T-cell (primary cell): ENCODE results near the gene FLVCR2. TPM values are rescaled to one million over a fixed set of nuclear protein-coding genes. Genes with fewer than 3 reads are reported as not detected.

Source experiments
- ATAC-seq, 4 experiments: fragments of 200-7000 bp in 3 of 4; fragments of 150-1000 bp in 1 of 4; cut with Tn5 transposase; replicated peaks in 1 of 4; 1 replicate in 3 of 4; 2 replicates in 1 of 4; pipeline ENCODE4 v1.10.0; 2021; ENCODE audit warnings: moderate library complexity in 3 of 4, mild to moderate bottlenecking in 2 of 4, moderate number of reproducible peaks in 1 of 4
- CTCF ChIA-PET, 2 donors: fragments of 300-600 bp; sonication (Branson Sonifier 250); formaldehyde crosslinking; loops; one replicate each; lab custom pipeline; 2022; ENCODE audit warnings: antibody characterized with exemption in 2 of 2; lab: Charles Lee
- POLR2A ChIA-PET, 2 donors: fragments of 300-600 bp; sonication (Branson Sonifier 250); formaldehyde crosslinking; loops; one replicate each; lab custom pipeline; 2022; ENCODE audit warnings: antibody characterized with exemption in 2 of 2; lab: Charles Lee
- DNase-seq, 35 experiments: peaks; one replicate each; pipeline versions ENCODE4 v3.0.0 to v3.0.0-alpha.2; 2013 to 2023
- H3K27ac ChIP-seq: one replicate; pipeline ENCODE4 v1.5.1; 2013; ENCODE audit warnings: low read length
- H3K27me3 ChIP-seq, 2 experiments: replicated peaks in 1 of 2; 1 replicate in 1 of 2; 2 replicates in 1 of 2; pipeline versions ENCODE4 v1.6.1 to v1.7.0; 2013; ENCODE audit warnings: low read length in 1 of 2, mixed read lengths in 1 of 2; ENCODE audit not compliant: control insufficient read depth in 2 of 2, insufficient read depth in 2 of 2; ENCODE audit errors: extremely low read depth in 1 of 2
- H3K36me3 ChIP-seq, 2 donors: 1 replicate in 1 of 2; 2 replicates in 1 of 2; pipeline versions ENCODE4 v1.6.1 to v1.7.0; 2013; ENCODE audit warnings: low read length in 1 of 2; ENCODE audit not compliant: control insufficient read depth in 2 of 2, insufficient read depth in 1 of 2; ENCODE audit errors: extremely low read depth in 1 of 2
- H3K4me1 ChIP-seq, 2 experiments: 1 replicate in 1 of 2; 2 replicates in 1 of 2; pipeline versions ENCODE4 v1.6.1 to v1.7.0; 2013; ENCODE audit warnings: low read length in 2 of 2, mixed read lengths in 1 of 2; ENCODE audit not compliant: insufficient read depth in 2 of 2, control insufficient read depth in 1 of 2; ENCODE audit errors: extremely low read depth in 1 of 2
- H3K4me3 ChIP-seq, 2 donors: 1 replicate in 1 of 2; 2 replicates in 1 of 2; pipeline versions ENCODE4 v1.5.1 to v1.7.0; 2013; ENCODE audit warnings: mild to moderate bottlenecking in 2 of 2, low read length in 1 of 2, moderate library complexity in 1 of 2; ENCODE audit not compliant: control insufficient read depth in 1 of 2; ENCODE audit errors: extremely low read depth in 1 of 2
- H3K9me3 ChIP-seq: 2 replicates; pipeline ENCODE4 v1.7.0; 2013
- H3K27ac Mint-ChIP-seq, 2 donors: one replicate each; pipeline ENCODE4 v1.8.0; 2020 to 2021; ENCODE audit warnings: mild to moderate bottlenecking in 2 of 2, mixed read lengths in 2 of 2
- H3K27me3 Mint-ChIP-seq, 2 donors: one replicate each; pipeline ENCODE4 v1.8.0; 2021 to 2022; ENCODE audit warnings: mixed read lengths in 2 of 2
- H3K36me3 Mint-ChIP-seq: one replicate; pipeline ENCODE4 v1.8.0; 2021; ENCODE audit warnings: mixed read lengths
- H3K4me1 Mint-ChIP-seq, 3 donors: one replicate each; pipeline ENCODE4 v1.8.0; 2020 to 2022; ENCODE audit warnings: mixed read lengths in 3 of 3, mild to moderate bottlenecking in 1 of 3
- H3K4me3 Mint-ChIP-seq, 3 donors: one replicate each; pipeline ENCODE4 v1.8.0; 2020 to 2022; ENCODE audit warnings: mild to moderate bottlenecking in 3 of 3, mixed read lengths in 3 of 3, moderate library complexity in 3 of 3
- H3K9me3 Mint-ChIP-seq, 3 donors: one replicate each; pipeline ENCODE4 v1.8.0; 2020 to 2022; ENCODE audit warnings: mixed read lengths in 3 of 3
- WGBS: methylation state at CpG from one replicate; pipeline ENCODE4 v1.1.5; 2013; ENCODE audit warnings: missing lambda C conversion rate; ENCODE audit not compliant: insufficient coverage; 5-methylcytosine and 5-hydroxymethylcytosine counted together
- total RNA-seq, 35 experiments: library from RNA in 6 of 35; stranded (reverse) in 6 of 35; fragments of 120-200 nt in 1 of 35; gene quantifications; one replicate each; pipeline versions ENCODE4 v1.2.1 to v1.2.4 and lab custom pipeline; 2013 to 2026

The FLVCR2 gene
- total RNA-seq, 5 donors from 2014 or later (not counting 1 experiment from before 2014, with no cell fraction given) = 1.1 to 7.1 (median 3.1) TPM

- H3K36me3 ChIP-seq = peaks cover 0 to 22% of the 10 kb centered on the region in 2 donors
- no peak overlapping the region for H3K27ac ChIP-seq
- POLR2A ChIA-PET = no interaction called here
- H3K27ac Mint-ChIP-seq = peak overlapping the region in 1 of 2 donors; percentile 66
- H3K4me3 ChIP-seq = no peak overlapping the region
- H3K9me3 ChIP-seq = no peaks in the 10 kb centered on the region
- no peaks in the 10 kb centered on the region for H3K27me3 Mint-ChIP-seq
- no peaks in the 10 kb centered on the region for H3K9me3 Mint-ChIP-seq
- no peaks in the 10 kb centered on the region for H3K27me3 ChIP-seq
- 72% methylated on average over 3 of the region's 7 CpGs for WGBS
- DNase-seq (no peak), ATAC-seq (no peak)
- H3K4me1 ChIP-seq = peaks cover 0 to 23% of the 10 kb centered on the region in 2 experiments
- CTCF ChIA-PET = no interaction called here
- H3K36me3 Mint-ChIP-seq = peaks cover 21% of the 10 kb centered on the region
- no peak overlapping the region for H3K4me3 Mint-ChIP-seq
- peaks cover 7 to 30% (median 19%) of the 10 kb centered on the region in 3 donors for H3K4me1 Mint-ChIP-seq
Measured at GRCh38 chr14:75551021-75551420, 27.4 kb upstream of the FLVCR2 start.

GRCh38 chr14:75553157-75553556, 25.3 kb upstream of the FLVCR2 start:
- 85% methylated on average over 3 of the region's 6 CpGs for WGBS
- ATAC-seq = no peak

GRCh38 chr14:75553761-75554364, 24.6 kb upstream of the FLVCR2 start:
- Mint-ChIP-seq H3K4me1 (peaks cover 7 to 21% (median 16%) of the 10 kb centered on the region in 3 donors), H3K4me3 (no peak overlapping the region), H3K9me3 (no peaks in the 10 kb centered on the region), H3K27me3 (no peaks in the 10 kb centered on the region), H3K36me3 (peaks cover 2% of the 10 kb centered on the region), H3K27ac (no peak overlapping the region)
- Histone ChIP-seq H3K4me3 (no peak overlapping the region), H3K27me3 (no peaks in the 10 kb centered on the region), H3K4me1 (peaks cover 0 to 18% of the 10 kb centered on the region in 2 experiments), H3K27ac (no peak overlapping the region), H3K36me3 (no peaks in the 10 kb centered on the region), H3K9me3 (no peaks in the 10 kb centered on the region)
- ChIA-PET CTCF (interaction anchor here in 1 of 2 donors (0.5 kb wide), 1 partner anchor 47 kb away, joined by 3 read pairs; no protein-coding TSS in a partner anchor), POLR2A (interaction anchor here in 1 of 2 donors (0.6 kb wide), 1 partner anchor 12 kb away, joined by 3 read pairs; no protein-coding TSS in a partner anchor)
- WGBS = no CpG with 5 or more reads among the region's 4 CpGs
- no peak for ATAC-seq
- no peak for DNase-seq

More at GRCh38 chr14:75553157-75553556, 25.3 kb upstream of the FLVCR2 start:
- no peaks in the 10 kb centered on the region for H3K9me3 ChIP-seq
- no peak overlapping the region for H3K4me3 ChIP-seq
- H3K4me1 ChIP-seq = peaks cover 0 to 19% of the 10 kb centered on the region in 2 experiments
- Mint-ChIP-seq H3K27ac (no peak overlapping the region), H3K4me3 (no peak overlapping the region), H3K36me3 (peaks cover 8% of the 10 kb centered on the region), H3K9me3 (no peaks in the 10 kb centered on the region), H3K27me3 (no peaks in the 10 kb centered on the region), H3K4me1 (peaks cover 7 to 27% (median 19%) of the 10 kb centered on the region in 3 donors)
- no peak overlapping the region for H3K27ac ChIP-seq
- CTCF ChIA-PET = interaction anchor here (0.9 to 1.3 kb wide), 2 partner anchors 18 to 21 kb away, joined by 3 to 4 read pairs; no protein-coding TSS in a partner anchor
- H3K36me3 ChIP-seq = peaks cover 0 to 3% of the 10 kb centered on the region in 2 donors
- POLR2A ChIA-PET = no interaction called here
- no peaks in the 10 kb centered on the region for H3K27me3 ChIP-seq
- DNase-seq = no peak

- CTCF ChIA-PET = interaction anchor here in 1 of 2 donors (0.5 kb wide), 1 partner anchor 46 kb away, joined by 3 read pairs; no protein-coding TSS in a partner anchor
- no peak overlapping the region for H3K4me3 ChIP-seq
- Mint-ChIP-seq H3K36me3 (peaks cover 2% of the 10 kb centered on the region), H3K27me3 (no peaks in the 10 kb centered on the region), H3K4me3 (no peak overlapping the region), H3K27ac (no peak overlapping the region), H3K4me1 (peaks cover 7 to 17% (median 12%) of the 10 kb centered on the region in 3 donors), H3K9me3 (no peaks in the 10 kb centered on the region)
- H3K9me3 ChIP-seq = no peaks in the 10 kb centered on the region
- no peak for ATAC-seq
- H3K4me1 ChIP-seq = peaks cover 0 to 12% of the 10 kb centered on the region in 2 experiments
- DNase-seq = no peak
- POLR2A ChIA-PET = no interaction called here
- H3K27me3 ChIP-seq = no peaks in the 10 kb centered on the region
- H3K36me3 ChIP-seq = no peaks in the 10 kb centered on the region
- WGBS = no CpG with 5 or more reads among the region's 2 CpGs
- H3K27ac ChIP-seq = no peak overlapping the region
Measured at GRCh38 chr14:75554482-75554881, 23.9 kb upstream of the FLVCR2 start.

- H3K9me3 Mint-ChIP-seq = no peaks in the 10 kb centered on the region
- ChIA-PET POLR2A (no interaction called here), CTCF (no interaction called here)
- H3K4me3 Mint-ChIP-seq = no peak overlapping the region
- H3K27ac ChIP-seq = no peak overlapping the region
- H3K27me3 Mint-ChIP-seq = no peaks in the 10 kb centered on the region
- no peak overlapping the region for H3K4me3 ChIP-seq
- peaks cover 2 to 9% of the 10 kb centered on the region in 2 experiments for H3K4me1 ChIP-seq
- ATAC-seq = no peak
- no peaks in the 10 kb centered on the region for H3K9me3 ChIP-seq
- H3K27me3 ChIP-seq = peaks cover 0 to 2% of the 10 kb centered on the region in 2 experiments
- no peak overlapping the region for H3K27ac Mint-ChIP-seq
- 85% methylated on average over 5 of the region's 5 CpGs for WGBS
- DNase-seq = no peak
- H3K36me3 Mint-ChIP-seq = peaks cover 2% of the 10 kb centered on the region
- no peaks in the 10 kb centered on the region for H3K36me3 ChIP-seq
- H3K4me1 Mint-ChIP-seq = peaks cover 19 to 33% (median 32%) of the 10 kb centered on the region in 3 donors
Measured at GRCh38 chr14:75558440-75558839, 20.0 kb upstream of the FLVCR2 start.

- WGBS = no CpG with 5 or more reads among the region's 6 CpGs
- Histone ChIP-seq H3K9me3 (no peaks in the 10 kb centered on the region), H3K27ac (no peak overlapping the region), H3K4me1 (peaks cover 2 to 9% of the 10 kb centered on the region in 2 experiments), H3K4me3 (no peak overlapping the region), H3K36me3 (no peaks in the 10 kb centered on the region), H3K27me3 (peaks cover 0 to 2% of the 10 kb centered on the region in 2 experiments)
- DNase-seq = no peak
- Mint-ChIP-seq H3K36me3 (peaks cover 2% of the 10 kb centered on the region), H3K4me3 (no peak overlapping the region), H3K9me3 (no peaks in the 10 kb centered on the region), H3K27ac (no peak overlapping the region), H3K4me1 (peaks cover 19 to 33% (median 32%) of the 10 kb centered on the region in 3 donors), H3K27me3 (no peaks in the 10 kb centered on the region)
- ChIA-PET POLR2A (no interaction called here), CTCF (no interaction called here)
- ATAC-seq = no peak
Measured at GRCh38 chr14:75559045-75559444, 19.4 kb upstream of the FLVCR2 start.
